ES-I3 (cell line): ENCODE results near the gene POGLUT2.

ENCODE experiments used
- H3K36me3 ChIP-seq: 2 replicates; pipeline ENCODE4 v1.6.1; 2013; ENCODE audit warnings: mild to moderate bottlenecking, low read length, control low read depth, moderate library complexity; ENCODE audit not compliant: insufficient read depth
- H3K4me1 ChIP-seq: 2 replicates; pipeline ENCODE4 v1.6.1; 2013; ENCODE audit warnings: mild to moderate bottlenecking, control low read depth, low read length; ENCODE audit not compliant: insufficient read depth
- H3K9ac ChIP-seq: 2 replicates; pipeline ENCODE4 v1.6.1; 2013; ENCODE audit warnings: low read depth, mild to moderate bottlenecking, low read length, moderate library complexity
- H3K9me3 ChIP-seq: 2 replicates; pipeline ENCODE4 v1.6.1; 2013; ENCODE audit warnings: mild to moderate bottlenecking, low read length, moderate library complexity; ENCODE audit not compliant: control insufficient read depth, insufficient read depth

The POGLUT2 gene

GRCh38 chr13:102768909-102769308, 29.9 kb downstream of the POGLUT2 start:
- Histone ChIP-seq H3K36me3 (no peaks in the 10 kb centered on the region), H3K4me1 (peaks cover 5% of the 10 kb centered on the region; the same call in 1 of the 2 replicates), H3K9ac (no peak overlapping the region), H3K9me3 (no peaks in the 10 kb centered on the region)

- H3K36me3 ChIP-seq, result no peaks in the 10 kb centered on the region
- H3K9ac ChIP-seq, result no peak overlapping the region
- H3K9me3 ChIP-seq, result no peaks in the 10 kb centered on the region
- H3K4me1 ChIP-seq, result no peaks in the 10 kb centered on the region
These were observed 35.0 kb downstream of the POGLUT2 start for GRCh38 chr13:102763741-102764140.

- H3K9ac ChIP-seq, result no peak overlapping the region
- no peaks in the 10 kb centered on the region for H3K9me3 ChIP-seq
- H3K36me3 ChIP-seq, result no peaks in the 10 kb centered on the region
- no peaks in the 10 kb centered on the region for H3K4me1 ChIP-seq
These were observed 37.7 kb downstream of the POGLUT2 start for GRCh38 chr13:102761071-102761470.

- Histone ChIP-seq H3K4me1 (no peaks in the 10 kb centered on the region), H3K9ac (no peak overlapping the region), H3K9me3 (no peaks in the 10 kb centered on the region), H3K36me3 (no peaks in the 10 kb centered on the region)
These were observed 39.9 kb downstream of the POGLUT2 start for GRCh38 chr13:102758842-102759241.

- no peaks in the 10 kb centered on the region for H3K36me3 ChIP-seq
These were observed 41.8 kb downstream of the POGLUT2 start for GRCh38 chr13:102757006-102757405.

GRCh38 chr13:102751886-102752285, 46.9 kb downstream of the POGLUT2 start:
- Histone ChIP-seq H3K9me3 (no peaks in the 10 kb centered on the region; the same call in 1 of the 2 replicates), H3K36me3 (no peaks in the 10 kb centered on the region), H3K4me1 (no peaks in the 10 kb centered on the region), H3K9ac (no peak overlapping the region)

More at GRCh38 chr13:102757006-102757405, 41.8 kb downstream of the POGLUT2 start:
- no peak overlapping the region for H3K9ac ChIP-seq
- no peaks in the 10 kb centered on the region for H3K4me1 ChIP-seq
- H3K9me3 ChIP-seq, result no peaks in the 10 kb centered on the region; the same call in 1 of the 2 replicates

- no peak overlapping the region for H3K9ac ChIP-seq
- H3K9me3 ChIP-seq, result no peaks in the 10 kb centered on the region
- H3K4me1 ChIP-seq, result no peaks in the 10 kb centered on the region
- no peaks in the 10 kb centered on the region for H3K36me3 ChIP-seq
These were observed 56.3 kb downstream of the POGLUT2 start for GRCh38 chr13:102742506-102742905.

GRCh38 chr13:102742101-102742500, 56.7 kb downstream of the POGLUT2 start:
- H3K36me3 ChIP-seq, result no peaks in the 10 kb centered on the region
- H3K9me3 ChIP-seq, result no peaks in the 10 kb centered on the region
- no peaks in the 10 kb centered on the region for H3K4me1 ChIP-seq
- H3K9ac ChIP-seq, result no peak overlapping the region
